ENCODE measurements around the gene PCDHAC1.

DNA sequence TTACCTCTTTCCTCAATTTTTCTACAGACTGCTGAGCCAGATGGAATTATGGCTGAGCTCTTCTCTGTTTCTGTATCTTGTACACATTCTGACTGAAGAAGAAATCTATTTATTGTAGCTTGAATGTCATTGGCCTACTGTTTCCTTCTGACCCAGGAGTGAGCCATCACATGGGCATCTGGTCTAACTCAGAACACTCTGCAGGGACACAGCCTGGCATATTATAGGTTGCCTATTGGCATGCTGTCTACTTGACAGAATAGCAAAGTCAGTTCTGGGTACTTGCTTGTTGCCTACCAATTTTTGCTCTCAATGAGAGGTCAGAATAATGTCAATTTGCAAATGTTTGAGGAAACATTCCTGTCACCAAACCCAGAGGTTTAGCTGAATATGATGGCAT lies 47.5 kb downstream of the PCDHAC1 start:
- TF ChIP-seq POLR2A (IDR thresholded peaks at IDR 0.05): no peak
- TF ChIP-seq, protein P1, sequence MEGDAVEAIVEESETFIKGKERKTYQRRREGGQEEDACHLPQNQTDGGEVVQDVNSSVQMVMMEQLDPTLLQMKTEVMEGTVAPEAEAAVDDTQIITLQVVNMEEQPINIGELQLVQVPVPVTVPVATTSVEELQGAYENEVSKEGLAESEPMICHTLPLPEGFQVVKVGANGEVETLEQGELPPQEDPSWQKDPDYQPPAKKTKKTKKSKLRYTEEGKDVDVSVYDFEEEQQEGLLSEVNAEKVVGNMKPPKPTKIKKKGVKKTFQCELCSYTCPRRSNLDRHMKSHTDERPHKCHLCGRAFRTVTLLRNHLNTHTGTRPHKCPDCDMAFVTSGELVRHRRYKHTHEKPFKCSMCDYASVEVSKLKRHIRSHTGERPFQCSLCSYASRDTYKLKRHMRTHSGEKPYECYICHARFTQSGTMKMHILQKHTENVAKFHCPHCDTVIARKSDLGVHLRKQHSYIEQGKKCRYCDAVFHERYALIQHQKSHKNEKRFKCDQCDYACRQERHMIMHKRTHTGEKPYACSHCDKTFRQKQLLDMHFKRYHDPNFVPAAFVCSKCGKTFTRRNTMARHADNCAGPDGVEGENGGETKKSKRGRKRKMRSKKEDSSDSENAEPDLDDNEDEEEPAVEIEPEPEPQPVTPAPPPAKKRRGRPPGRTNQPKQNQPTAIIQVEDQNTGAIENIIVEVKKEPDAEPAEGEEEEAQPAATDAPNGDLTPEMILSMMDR (IDR thresholded peaks at IDR 0.05): no peak
